Pancreas (tissue), 10 donors: Measurements from ENCODE around the gene TBC1D22B. TPM values are rescaled to one million over a fixed set of nuclear protein-coding genes. Genes with fewer than 3 reads are reported as not detected.
"Not testable (repeated sequence)": the region's sequence is repeated elsewhere in the genome, so short reads cannot be mapped to it uniquely, and the experiment has no call there.

Experiments
- ATAC-seq, 4 donors: fragments of 200-7000 bp; cut with Tn5 transposase; one replicate each; pipeline versions ENCODE4 v1.8.0 to v1.9.1; 2020; ENCODE audit warnings: mild to moderate bottlenecking in 4 of 4, moderate library complexity in 4 of 4
- DNase-seq, 6 donors: peaks; one replicate each; pipeline ENCODE4 v3.0.0-alpha.2; 2020
- FAIRE-seq: peaks from 2 replicates; lab custom pipeline; 2012; peaks lifted over from hg19 to GRCh38; lab: Jason Lieb, UNC
- H3K27ac ChIP-seq, 4 donors: fragments of 200-600 bp; sonication (generic); 1 replicate in 3 of 4; 2 replicates in 1 of 4; pipeline versions ENCODE4 v1.5.0 to v1.8.0; 2020
- H3K27me3 ChIP-seq, 4 donors: fragments of 200-600 bp; one replicate each; pipeline ENCODE4 v1.8.0; 2021
- H3K36me3 ChIP-seq, 3 donors: fragments of 200-600 bp; sonication (generic) in 1 of 3; one replicate each; pipeline versions ENCODE4 v1.5.0 to v1.8.0; 2020 to 2021
- H3K4me1 ChIP-seq, 3 donors: fragments of 200-600 bp; one replicate each; pipeline ENCODE4 v1.8.0; 2021
- H3K4me3 ChIP-seq, 4 donors: fragments of 200-600 bp; sonication (generic) in 2 of 4; one replicate each; pipeline versions ENCODE4 v1.5.0 to v1.8.0; 2020 to 2021
- H3K9me3 ChIP-seq, 4 donors: fragments of 200-600 bp; one replicate each; pipeline ENCODE4 v1.8.0; 2021
- WGBS, 2 donors: extraction: QIAGEN DNeasy Blood & Tissue Kit; methylation state at CpG; one replicate each; pipeline ENCODE4 v1.1.7; 2013; 5-methylcytosine and 5-hydroxymethylcytosine counted together
- intact Hi-C, 3 donors: fragments of 100-400 bp; cut with DNase I; formaldehyde crosslinking; loops; one replicate each; pipeline versions ENCODE4 v1.11.1 to v1.14.2; 2022
- polyA plus RNA-seq, 2 donors: library from polyadenylated mRNA; stranded (reverse); fragments of 200-250 nt; gene quantifications; one replicate each; pipeline ENCODE4 v1.2.3, GENCODE V29; 2013
- total RNA-seq, 6 donors: library from RNA; stranded (reverse); fragmentation: NEBNext Ultra II Directional in 4 of 6; extraction: Animal tissue kit (Norgen Biotek cat#: 25700) in 4 of 6; gene quantifications; one replicate each; pipeline versions ENCODE4 v1.2.1 to v1.2.4, GENCODE V29; 2021 to 2023
- TF ChIP-seq, protein P1 (sequence below), 4 donors: fragments of 200-600 bp; sonication (generic) in 3 of 4; IDR thresholded peaks; one replicate each; pipeline versions ENCODE4 v1.5.0 to v1.8.0; 2021; ENCODE audit warnings: antibody characterized with exemption in 4 of 4
- donor health status: healthy with polysubstance abuse.
- donor health status: DM: no; HTN: no; CAD: no; lungs with moderate emphysema.
- donor health status: DM: no; HTN: no; CAD: no.
- donor health status: control.
- donor health status: control.
- donor health status: Bipolar disorder and iron deficiency.
- donor health status: DM: yes; HTN: yes; CAD: no.
- donor health status: DM: no; HTN: no; CAD: no.
- donor health status: DM: no; HTN: no; CAD: no.
- donor health status: DM: yes; HTN: yes; CAD: no.

Gene TBC1D22B
- total and polyA plus RNA-seq, 8 donors, result 4.3 to 9.0 (median 6.0) TPM

DNA sequence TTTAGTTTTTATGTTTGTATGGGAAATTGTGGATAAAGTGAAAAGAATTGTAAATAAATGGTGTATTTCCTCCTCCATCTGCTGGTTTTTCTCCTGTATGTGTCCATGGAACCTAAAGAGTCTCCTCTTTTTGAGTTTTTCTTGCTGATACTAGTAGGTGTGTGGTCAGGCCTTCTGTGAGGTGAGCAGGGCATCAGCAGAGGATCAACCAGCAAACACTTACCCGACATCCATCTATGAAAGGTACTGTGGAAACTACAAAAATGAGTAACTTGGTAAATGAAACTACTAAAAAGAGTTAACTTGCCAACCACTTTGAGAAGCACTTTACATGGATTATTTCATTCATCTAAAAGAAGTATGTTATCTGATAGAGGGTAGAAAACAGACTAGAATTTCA is 75.3 kb downstream of the TBC1D22B start:
- FAIRE-seq, result no peak
- no peak for DNase-seq
- intact Hi-C loops, result no loop called here
- no peaks in the 10 kb centered on the region for H3K27me3 ChIP-seq
- no peaks in the 10 kb centered on the region for H3K4me1 ChIP-seq
- H3K27ac ChIP-seq, result no peak overlapping the region
- no peak for ATAC-seq
- H3K36me3 ChIP-seq, result peaks cover 0 to 14% (median 6%) of the 10 kb centered on the region in 3 donors
- TF ChIP-seq, protein P1, sequence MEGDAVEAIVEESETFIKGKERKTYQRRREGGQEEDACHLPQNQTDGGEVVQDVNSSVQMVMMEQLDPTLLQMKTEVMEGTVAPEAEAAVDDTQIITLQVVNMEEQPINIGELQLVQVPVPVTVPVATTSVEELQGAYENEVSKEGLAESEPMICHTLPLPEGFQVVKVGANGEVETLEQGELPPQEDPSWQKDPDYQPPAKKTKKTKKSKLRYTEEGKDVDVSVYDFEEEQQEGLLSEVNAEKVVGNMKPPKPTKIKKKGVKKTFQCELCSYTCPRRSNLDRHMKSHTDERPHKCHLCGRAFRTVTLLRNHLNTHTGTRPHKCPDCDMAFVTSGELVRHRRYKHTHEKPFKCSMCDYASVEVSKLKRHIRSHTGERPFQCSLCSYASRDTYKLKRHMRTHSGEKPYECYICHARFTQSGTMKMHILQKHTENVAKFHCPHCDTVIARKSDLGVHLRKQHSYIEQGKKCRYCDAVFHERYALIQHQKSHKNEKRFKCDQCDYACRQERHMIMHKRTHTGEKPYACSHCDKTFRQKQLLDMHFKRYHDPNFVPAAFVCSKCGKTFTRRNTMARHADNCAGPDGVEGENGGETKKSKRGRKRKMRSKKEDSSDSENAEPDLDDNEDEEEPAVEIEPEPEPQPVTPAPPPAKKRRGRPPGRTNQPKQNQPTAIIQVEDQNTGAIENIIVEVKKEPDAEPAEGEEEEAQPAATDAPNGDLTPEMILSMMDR (IDR thresholded peaks at IDR 0.05), result no peak
- H3K4me3 ChIP-seq, result no peak overlapping the region
- no peaks in the 10 kb centered on the region for H3K9me3 ChIP-seq
- 91 to 92% methylated on average over 1 of the region's 1 CpG for WGBS, 2 donors

DNA sequence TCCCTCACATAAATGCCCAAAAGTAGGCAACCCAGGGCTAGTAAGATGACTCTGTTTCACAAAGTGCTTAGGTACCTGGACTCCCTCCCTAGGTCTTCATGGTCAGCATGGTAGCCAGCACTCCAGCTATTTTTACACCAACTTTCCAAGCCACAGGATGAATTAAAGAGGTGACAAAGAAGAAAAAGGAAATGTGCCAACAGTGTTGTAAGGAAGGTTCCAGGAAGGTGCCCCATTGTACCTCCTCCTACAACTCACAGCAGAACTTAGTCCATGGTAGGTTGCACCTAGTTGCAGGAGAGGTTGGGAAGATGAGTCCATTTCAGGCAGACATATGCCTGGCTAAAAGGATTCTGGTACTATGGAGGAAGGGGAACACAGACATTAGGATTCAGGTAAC is 76.5 kb downstream of the TBC1D22B start:
- H3K9me3 ChIP-seq, result no peaks in the 10 kb centered on the region
- H3K4me1 ChIP-seq, result no peaks in the 10 kb centered on the region
- FAIRE-seq (no peak), DNase-seq (no peak), ATAC-seq (no peak)
- H3K36me3 ChIP-seq, result peaks cover 0 to 14% (median 6%) of the 10 kb centered on the region in 3 donors
- intact Hi-C loops, result no loop called here
- TF ChIP-seq, protein P1 (IDR thresholded peaks at IDR 0.05), result no peak
- H3K4me3 ChIP-seq, result no peak overlapping the region
- no peak overlapping the region for H3K27ac ChIP-seq
- H3K27me3 ChIP-seq, result no peaks in the 10 kb centered on the region

DNA sequence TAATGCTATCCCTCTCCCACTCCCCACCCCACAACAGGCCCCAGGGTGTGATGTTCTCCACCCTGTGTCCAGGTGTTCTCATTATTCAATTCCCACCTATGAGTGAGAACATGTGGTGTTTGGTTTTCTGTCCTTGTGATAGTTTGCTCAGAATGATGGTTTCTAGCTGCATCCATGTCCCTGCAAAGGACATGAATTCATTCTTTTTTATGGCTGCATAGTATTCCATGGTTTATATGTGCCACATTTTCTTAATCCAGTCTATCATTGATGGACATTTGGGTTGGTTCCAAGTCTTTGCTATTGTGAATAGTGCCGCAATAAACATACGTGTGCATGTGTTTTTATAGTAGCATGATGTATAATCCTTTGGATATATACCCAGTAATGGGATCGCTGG is 80.7 kb downstream of the TBC1D22B start:
- H3K27me3 ChIP-seq, DNase-seq, ATAC-seq, H3K27ac ChIP-seq, H3K4me3 ChIP-seq, FAIRE-seq, H3K36me3 ChIP-seq, H3K9me3 ChIP-seq, H3K4me1 ChIP-seq, intact Hi-C loops: not testable (repeated sequence)
- 98 to 99% methylated on average over 3 of the region's 3 CpGs for WGBS, 2 donors

DNA sequence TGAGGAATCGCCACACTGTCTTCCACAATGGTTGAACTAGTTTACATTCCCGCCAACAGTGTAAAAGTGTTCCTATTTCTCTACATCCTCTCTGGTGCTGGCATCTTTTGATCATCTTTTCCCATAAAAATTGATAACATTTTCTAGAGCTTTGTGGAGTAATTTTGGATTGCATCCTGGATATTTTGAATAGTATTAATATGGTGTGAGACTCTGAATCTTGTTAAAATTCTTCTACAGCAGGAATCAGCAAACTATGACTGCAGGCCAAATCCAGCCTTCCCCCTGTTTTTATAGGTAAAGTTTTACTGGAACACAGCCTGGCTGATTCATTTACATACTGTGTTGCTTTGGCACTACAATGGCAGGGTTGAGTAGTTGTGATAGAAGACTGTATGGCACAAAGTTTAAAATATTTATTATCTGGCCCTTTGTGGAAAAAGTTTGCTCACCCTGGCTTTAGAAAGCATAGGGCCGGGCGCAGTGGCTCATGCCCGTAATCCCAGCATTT is 81.2 kb downstream of the TBC1D22B start:
- H3K27me3 ChIP-seq, result no peaks in the 10 kb centered on the region
- DNase-seq (no peak), FAIRE-seq (no peak), ATAC-seq (no peak)
- no peak overlapping the region for H3K27ac ChIP-seq
- no peaks in the 10 kb centered on the region for H3K4me1 ChIP-seq
- H3K9me3 ChIP-seq, result no peaks in the 10 kb centered on the region
- no peak overlapping the region for H3K4me3 ChIP-seq
- 99% methylated on average over 5 of the region's 5 CpGs for WGBS, 2 donors
- TF ChIP-seq, protein P1 (IDR thresholded peaks at IDR 0.05), result no peak
- H3K36me3 ChIP-seq, result no peaks in the 10 kb centered on the region
- intact Hi-C loops, result no loop called here

DNA sequence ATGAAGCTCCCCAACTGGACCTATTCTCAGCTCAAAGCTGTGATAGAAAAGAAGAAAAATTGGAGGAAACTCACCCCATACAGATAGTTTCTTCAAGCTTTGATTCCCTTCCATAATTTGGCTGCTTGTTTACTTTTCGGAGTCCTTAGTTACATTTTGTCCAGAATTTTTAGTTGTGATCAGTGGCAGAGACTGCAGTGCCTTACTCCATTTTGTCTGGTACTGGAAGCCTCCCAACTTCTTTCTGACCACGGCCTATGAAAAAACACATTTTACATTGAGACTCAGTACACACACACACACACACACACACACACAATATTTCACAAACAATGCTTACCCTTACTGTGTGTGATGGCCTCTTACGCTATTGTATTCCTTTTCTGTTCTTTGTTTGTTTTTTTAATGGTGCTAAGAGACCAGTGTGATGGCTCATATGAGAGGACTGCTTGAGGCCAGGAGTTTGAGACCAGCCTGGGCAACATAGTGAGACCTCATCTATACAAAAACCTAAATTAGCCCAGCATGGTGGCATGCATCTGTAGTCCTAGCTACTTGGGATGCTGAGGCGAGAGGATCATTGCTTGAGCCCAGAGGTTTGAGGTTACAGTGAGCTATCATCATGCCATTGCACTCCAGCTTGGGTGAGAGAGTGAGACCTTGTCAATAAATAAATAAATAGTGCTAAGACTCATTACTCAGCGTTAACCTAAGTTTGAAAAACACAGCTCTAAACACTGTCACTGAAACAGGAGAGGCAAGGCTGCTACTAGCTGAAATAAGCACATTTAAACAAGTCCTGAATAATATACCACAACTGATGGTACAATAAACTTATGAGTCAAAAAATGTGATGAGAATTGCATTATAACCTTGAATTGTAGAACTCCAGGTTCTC is 82.4 kb downstream of the TBC1D22B start:
- WGBS, 2 donors, result 81 to 87% methylated on average over 5 of the region's 5 CpGs
- Histone ChIP-seq H3K4me3 (no peak overlapping the region), H3K36me3 (no peaks in the 10 kb centered on the region), H3K4me1 (no peaks in the 10 kb centered on the region), H3K27ac (no peak overlapping the region), H3K9me3 (no peaks in the 10 kb centered on the region), H3K27me3 (no peaks in the 10 kb centered on the region)
- ATAC-seq, result no peak
- DNase-seq, result no peak
- intact Hi-C loops, result no loop called here
- no peak for FAIRE-seq
- TF ChIP-seq, protein P1 (IDR thresholded peaks at IDR 0.05), result no peak
